Measurements from ENCODE around the gene BCAN.

The BCAN gene

GRCh38 chr1:156615946-156616345, 26.0 kb upstream of the BCAN start:
- no peaks in the 10 kb centered on the region for H3K9me3 ChIP-seq (replicated peaks; ENCODE audit: insufficient read depth, low read length)
- no peak overlapping the region for H3K27ac ChIP-seq (ENCODE audit: low read length)
- no peak for DNase-seq
- H4K20me1 ChIP-seq (ENCODE audit: insufficient read depth, low read length) = no peaks in the 10 kb centered on the region
- no peak overlapping the region for H3K9ac ChIP-seq (ENCODE audit: low read length)
- no peak overlapping the region for H3K4me2 ChIP-seq (ENCODE audit: low read depth, low read length)
- no peaks in the 10 kb centered on the region for H3K36me3 ChIP-seq (replicated peaks; ENCODE audit: insufficient read depth, low read length)
- H3K27me3 ChIP-seq (replicated peaks; ENCODE audit: insufficient read depth, low read length) = peaks cover 87% of the 10 kb centered on the region
- H3K79me2 ChIP-seq (ENCODE audit: low read length) = no peaks in the 10 kb centered on the region
- no peaks in the 10 kb centered on the region for H3F3A ChIP-seq (ENCODE audit: insufficient read depth, low read length)
- TF ChIP-seq CTCF (IDR thresholded peaks at IDR 0.05; ENCODE audit: low read length) = no peak
- TF ChIP-seq EZH2 (optimal IDR thresholded peaks at IDR 0.05; ENCODE audit: low read depth, low read length) = no peak
- TF ChIP-seq EZH2phosphoT487 (IDR thresholded peaks at IDR 0.05; ENCODE audit: low read length) = no peak
- H3K4me3 ChIP-seq (ENCODE audit: low read length) = no peak overlapping the region
- H3K9me2 ChIP-seq (replicated peaks; ENCODE audit: insufficient read depth, low read length) = no peaks in the 10 kb centered on the region
- H3K4me1 ChIP-seq (ENCODE audit: low read length) = no peaks in the 10 kb centered on the region
- H2AFZ ChIP-seq (ENCODE audit: low read length) = no peak overlapping the region

- Histone ChIP-seq H3K27ac (ENCODE audit: low read length) (no peak overlapping the region), H3K36me3 (replicated peaks; ENCODE audit: insufficient read depth, low read length) (no peaks in the 10 kb centered on the region), H3K9ac (ENCODE audit: low read length) (no peak overlapping the region), H3K27me3 (replicated peaks; ENCODE audit: insufficient read depth, low read length) (peaks cover 89% of the 10 kb centered on the region), H3F3A (ENCODE audit: insufficient read depth, low read length) (no peaks in the 10 kb centered on the region), H3K9me2 (replicated peaks; ENCODE audit: insufficient read depth, low read length) (no peaks in the 10 kb centered on the region), H3K79me2 (ENCODE audit: low read length) (no peaks in the 10 kb centered on the region), H2AFZ (ENCODE audit: low read length) (no peak overlapping the region), H3K4me3 (ENCODE audit: low read length) (no peak overlapping the region), H4K20me1 (ENCODE audit: insufficient read depth, low read length) (no peaks in the 10 kb centered on the region), H3K4me1 (ENCODE audit: low read length) (no peaks in the 10 kb centered on the region), H3K4me2 (ENCODE audit: low read depth, low read length) (no peak overlapping the region), H3K9me3 (replicated peaks; ENCODE audit: insufficient read depth, low read length) (no peaks in the 10 kb centered on the region)
- no peak for DNase-seq
- TF ChIP-seq CTCF (IDR thresholded peaks at IDR 0.05; ENCODE audit: low read length) = no peak
- TF ChIP-seq EZH2 (optimal IDR thresholded peaks at IDR 0.05; ENCODE audit: low read depth, low read length) = no peak
- no peak for TF ChIP-seq EZH2phosphoT487 (IDR thresholded peaks at IDR 0.05; ENCODE audit: low read length)
Measured at GRCh38 chr1:156616463-156616862, 25.5 kb upstream of the BCAN start.

GRCh38 chr1:156618853-156619581, 22.9 kb upstream of the BCAN start, which contains the start of gene HAPLN2:
TSS of gene HAPLN2 (plus strand) at chr1:156619415. CDS start at chr1:156623491, 4,076 bp downstream.
- no peak within 1 kb of the TSS for H2AFZ ChIP-seq (ENCODE audit: low read length)
- H3K4me1 ChIP-seq (ENCODE audit: low read length) = no peaks in the 10 kb centered on the region
- no peaks in the 10 kb centered on the region for H3K79me2 ChIP-seq (ENCODE audit: low read length)
- no peaks in the 10 kb centered on the region for H3K9me3 ChIP-seq (replicated peaks; ENCODE audit: insufficient read depth, low read length)
- no peak for DNase-seq
- peak; percentile 77 for TF ChIP-seq CTCF (IDR thresholded peaks at IDR 0.05; ENCODE audit: low read length)
- no peak for TF ChIP-seq EZH2 (optimal IDR thresholded peaks at IDR 0.05; ENCODE audit: low read depth, low read length)
- no peak for TF ChIP-seq EZH2phosphoT487 (IDR thresholded peaks at IDR 0.05; ENCODE audit: low read length)
- H3K4me2 ChIP-seq (ENCODE audit: low read depth, low read length) = no peak within 1 kb of the TSS
- H3K9ac ChIP-seq (ENCODE audit: low read length) = no peak within 1 kb of the TSS
- H4K20me1 ChIP-seq (ENCODE audit: insufficient read depth, low read length) = 0 out of 2 replicates have a peak, but pooled peaks cover 2% of the 10 kb centered on the region
- peaks cover 90% of the 10 kb centered on the region for H3K27me3 ChIP-seq (replicated peaks; ENCODE audit: insufficient read depth, low read length)
- no peaks in the 10 kb centered on the region for H3K9me2 ChIP-seq (replicated peaks; ENCODE audit: insufficient read depth, low read length)
- H3K27ac ChIP-seq (ENCODE audit: low read length) = no peak within 1 kb of the TSS
- H3F3A ChIP-seq (ENCODE audit: insufficient read depth, low read length) = no peaks in the 10 kb centered on the region
- H3K36me3 ChIP-seq (replicated peaks; ENCODE audit: insufficient read depth, low read length) = no peaks in the 10 kb centered on the region
- no peak within 1 kb of the TSS for H3K4me3 ChIP-seq (ENCODE audit: low read length)
